Fibroblast of villous mesenchyme (primary cell): ENCODE measurements around the gene EIPR1. TPM values are rescaled to one million over a fixed set of nuclear protein-coding genes. Genes with fewer than 3 reads are reported as not detected.

ENCODE experiments used
- DNase-seq: peaks from one replicate; pipeline ENCODE4 v3.0.0-alpha.2; 2010; ENCODE audit warnings: low read depth
- H3K4me3 ChIP-seq: 2 replicates; pipeline ENCODE4 v1.5.1; 2011; ENCODE audit warnings: low read depth, mild to moderate bottlenecking, low read length
- CTCF ChIP-seq: IDR thresholded peaks from 2 replicates; pipeline ENCODE4 v1.5.1; 2012; ENCODE audit warnings: low read depth, mild to moderate bottlenecking, low read length; ENCODE audit not compliant: insufficient read depth
- total RNA-seq: library from RNA; depleted of rRNA; stranded (reverse); fragments of >200 nt; gene quantifications from 2 replicates; pipeline ENCODE4 v1.2.3, GENCODE V29; 2012

Gene EIPR1
- total RNA-seq, 1 donor, result 32.4 TPM

GRCh38 chr2:3307236-3307635 is 70.4 kb downstream of the EIPR1 start:
- TF ChIP-seq CTCF, result no peak
- no peak for DNase-seq

GRCh38 chr2:3305952-3306351 is 71.7 kb downstream of the EIPR1 start:
- no peak for TF ChIP-seq CTCF
- no peak for DNase-seq
- no peak overlapping the region for H3K4me3 ChIP-seq

More at GRCh38 chr2:3307236-3307635, 70.4 kb downstream of the EIPR1 start:
- H3K4me3 ChIP-seq, result no peak overlapping the region

- DNase-seq, result no peak
- no peak for TF ChIP-seq CTCF
- no peak overlapping the region for H3K4me3 ChIP-seq
Observed at GRCh38 chr2:3305431-3305830, 72.2 kb downstream of the EIPR1 start.

- TF ChIP-seq CTCF, result peak; percentile 87
- H3K4me3 ChIP-seq, result peak overlapping the region; percentile 7
- peak; percentile 82 for DNase-seq
Observed at GRCh38 chr2:3303583-3304406, 73.8 kb downstream of the EIPR1 start.

- no peak for DNase-seq
- H3K4me3 ChIP-seq, result peak overlapping the region; percentile 7
- TF ChIP-seq CTCF, result no peak
Observed at GRCh38 chr2:3302751-3303582, 74.7 kb downstream of the EIPR1 start.

GRCh38 chr2:3302421-3302750 is 75.2 kb downstream of the EIPR1 start:
- no peak for TF ChIP-seq CTCF
- DNase-seq, result no peak
- no peak overlapping the region for H3K4me3 ChIP-seq
